ENCODE measurements around the gene ZNF692. TPM values are rescaled to one million over a fixed set of nuclear protein-coding genes. Genes with fewer than 3 reads are reported as not detected.
A peak's percentile ranks its signal among the peaks of the same experiment; 100 is the strongest.
"Not testable (repeated sequence)": the region's sequence is repeated elsewhere in the genome, so short reads cannot be mapped to it uniquely, and the experiment has no call there.

The ZNF692 gene
- polyA plus RNA-seq, 1 donor from 2014 or later, result 17.0 TPM

DNA sequence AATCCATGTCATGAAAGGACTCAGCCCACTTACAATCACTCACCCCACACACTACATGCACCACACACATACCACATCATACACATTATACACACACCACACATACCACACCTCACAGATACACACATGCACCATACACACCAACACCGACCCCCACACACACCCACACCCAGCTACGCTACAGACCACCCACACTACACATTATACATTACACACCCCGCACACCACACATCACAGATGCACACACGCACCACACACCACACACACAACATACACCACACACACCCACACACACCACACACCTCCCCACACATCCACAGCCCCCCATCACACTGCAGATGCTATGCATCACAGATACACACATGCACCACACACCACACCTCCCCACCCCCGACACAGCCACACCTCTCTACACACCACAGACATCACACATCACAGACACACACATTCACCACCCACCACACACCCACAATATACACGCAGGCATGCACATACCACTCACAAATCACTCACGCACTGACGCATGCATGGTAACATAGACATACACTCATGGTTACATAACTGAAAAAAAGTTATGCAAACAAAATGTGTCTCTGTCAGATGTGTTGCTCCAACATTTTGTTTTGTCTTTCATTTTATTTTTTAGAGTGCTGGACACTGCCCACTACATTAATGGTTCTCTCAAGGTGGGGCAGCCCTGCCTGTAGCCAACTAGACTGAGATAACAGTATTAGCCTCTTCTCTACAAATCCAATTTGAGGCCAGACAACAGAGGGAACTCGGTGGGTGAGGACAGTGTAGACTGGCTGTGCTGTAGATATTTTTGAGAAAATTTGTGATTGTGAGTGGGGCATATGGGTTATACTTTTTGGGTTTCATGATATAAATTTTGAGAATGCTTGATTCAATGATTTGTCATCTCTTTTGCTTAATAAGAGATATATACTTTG lies 31.9 kb upstream of the ZNF692 start:
- H3K9me3 Mint-ChIP-seq, result no peaks in the 10 kb centered on the region
- no peak overlapping the region for H3K4me3 Mint-ChIP-seq
- H3K27me3 Mint-ChIP-seq, result peaks cover 4% of the 10 kb centered on the region
- no peaks in the 10 kb centered on the region for H3K36me3 Mint-ChIP-seq
- peaks cover 8 to 12% (median 11%) of the 10 kb centered on the region in 3 donors for H3K4me1 Mint-ChIP-seq
- no peak overlapping the region for H3K27ac Mint-ChIP-seq

GRCh38 chr1:248889914-248890243 lies 31.0 kb upstream of the ZNF692 start:
- H3K9me3 Mint-ChIP-seq, H3K27ac Mint-ChIP-seq, H3K36me3 Mint-ChIP-seq, H3K27me3 Mint-ChIP-seq, H3K4me3 Mint-ChIP-seq: not testable (repeated sequence)
- H3K4me1 Mint-ChIP-seq, result peaks cover 17 to 20% (median 17%) of the 10 kb centered on the region in 3 donors

- no peaks in the 10 kb centered on the region for H3K9me3 Mint-ChIP-seq
Observed at GRCh38 chr1:248886237-248886895, 27.5 kb upstream of the ZNF692 start.

DNA sequence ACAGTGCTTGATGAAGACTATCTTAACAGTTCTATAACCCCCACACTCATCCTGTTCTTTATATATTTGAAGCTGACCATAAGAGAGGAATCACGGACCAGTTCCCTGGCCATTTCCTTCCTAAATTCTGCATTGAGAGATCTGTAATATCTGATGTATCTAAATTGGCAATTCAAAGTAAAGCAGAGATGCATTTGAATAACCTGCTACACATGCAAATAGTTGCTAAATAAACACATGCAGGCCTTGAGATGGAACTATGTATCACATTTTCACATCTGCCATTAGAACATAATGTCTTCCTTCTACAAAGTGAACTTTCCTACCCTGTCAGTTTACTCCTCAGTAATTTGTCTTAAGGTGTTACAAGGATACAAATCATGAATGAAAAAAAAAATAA lies 26.8 kb upstream of the ZNF692 start:
- peak overlapping the region in 2 of 4 donors; percentile 51 to 65 for H3K4me3 Mint-ChIP-seq
- H3K36me3 Mint-ChIP-seq, result no peaks in the 10 kb centered on the region
- no peaks in the 10 kb centered on the region for H3K9me3 Mint-ChIP-seq
- no peaks in the 10 kb centered on the region for H3K27me3 Mint-ChIP-seq
- peak overlapping the region in 2 of 3 donors; percentile 9 to 11 for H3K27ac Mint-ChIP-seq
- peaks cover 20 to 27% (median 23%) of the 10 kb centered on the region in 3 donors for H3K4me1 Mint-ChIP-seq

More at GRCh38 chr1:248886237-248886895, 27.5 kb upstream of the ZNF692 start:
- Mint-ChIP-seq H3K4me1 (peaks cover 20 to 27% (median 23%) of the 10 kb centered on the region in 3 donors), H3K4me3 (peak overlapping the region in 2 of 4 donors; percentile 64 to 65), H3K36me3 (no peaks in the 10 kb centered on the region), H3K27me3 (no peaks in the 10 kb centered on the region), H3K27ac (peak overlapping the region in 1 of 3 donors; percentile 11)

GRCh38 chr1:248884632-248885295 lies 25.9 kb upstream of the ZNF692 start:
- Mint-ChIP-seq H3K27ac (no peak overlapping the region), H3K27me3 (no peaks in the 10 kb centered on the region), H3K36me3 (no peaks in the 10 kb centered on the region), H3K4me3 (peak overlapping the region in 1 of 4 donors; percentile 51), H3K4me1 (peaks cover 20 to 27% (median 23%) of the 10 kb centered on the region in 3 donors), H3K9me3 (no peaks in the 10 kb centered on the region)

DNA sequence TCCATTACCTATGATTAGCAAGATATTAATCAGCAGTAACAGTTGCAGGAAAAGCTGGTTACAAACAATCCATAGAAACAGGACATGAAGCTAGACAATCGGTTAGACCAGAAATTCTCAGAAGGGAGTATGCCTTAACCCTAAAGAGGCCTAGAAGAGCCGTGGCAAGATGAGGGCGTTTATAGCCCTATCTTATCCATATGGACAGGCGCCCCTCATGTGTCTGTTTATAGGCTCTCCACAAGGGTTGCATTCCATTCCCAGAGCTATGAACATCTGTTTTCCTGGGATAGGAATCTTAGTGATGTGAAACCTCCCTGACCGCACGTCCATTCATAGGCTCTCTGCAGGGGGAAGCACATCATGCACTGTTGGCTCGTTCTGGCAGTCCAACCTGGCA lies 23.5 kb upstream of the ZNF692 start:
- not testable (repeated sequence) for H3K4me3 Mint-ChIP-seq, H3K36me3 Mint-ChIP-seq, H3K27ac Mint-ChIP-seq, H3K9me3 Mint-ChIP-seq, H3K27me3 Mint-ChIP-seq
- H3K4me1 Mint-ChIP-seq, result peaks cover 20 to 27% (median 23%) of the 10 kb centered on the region in 3 donors

DNA sequence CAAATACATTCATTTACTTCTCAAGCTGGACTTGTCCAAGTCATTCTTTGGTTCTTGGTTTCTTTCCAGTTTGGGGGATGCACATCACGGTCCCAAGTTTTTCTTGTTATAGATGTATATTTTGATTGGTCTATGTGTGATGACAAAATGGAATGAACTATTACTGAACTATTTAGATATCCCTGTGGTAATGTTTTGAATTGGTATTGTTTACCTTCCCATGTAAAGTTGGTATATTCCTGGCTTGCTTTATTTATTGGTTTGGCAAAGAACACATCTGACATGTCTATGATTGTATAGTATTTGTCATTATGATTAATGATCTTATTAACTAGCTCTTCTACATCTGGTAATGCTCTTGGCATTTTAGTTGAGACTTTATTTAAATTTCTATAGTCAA lies 22.4 kb upstream of the ZNF692 start:
- Mint-ChIP-seq H3K27me3 (no peaks in the 10 kb centered on the region), H3K9me3 (no peaks in the 10 kb centered on the region), H3K27ac (no peak overlapping the region), H3K4me3 (no peak overlapping the region), H3K4me1 (peaks cover 15 to 34% (median 18%) of the 10 kb centered on the region in 3 donors), H3K36me3 (no peaks in the 10 kb centered on the region)

DNA sequence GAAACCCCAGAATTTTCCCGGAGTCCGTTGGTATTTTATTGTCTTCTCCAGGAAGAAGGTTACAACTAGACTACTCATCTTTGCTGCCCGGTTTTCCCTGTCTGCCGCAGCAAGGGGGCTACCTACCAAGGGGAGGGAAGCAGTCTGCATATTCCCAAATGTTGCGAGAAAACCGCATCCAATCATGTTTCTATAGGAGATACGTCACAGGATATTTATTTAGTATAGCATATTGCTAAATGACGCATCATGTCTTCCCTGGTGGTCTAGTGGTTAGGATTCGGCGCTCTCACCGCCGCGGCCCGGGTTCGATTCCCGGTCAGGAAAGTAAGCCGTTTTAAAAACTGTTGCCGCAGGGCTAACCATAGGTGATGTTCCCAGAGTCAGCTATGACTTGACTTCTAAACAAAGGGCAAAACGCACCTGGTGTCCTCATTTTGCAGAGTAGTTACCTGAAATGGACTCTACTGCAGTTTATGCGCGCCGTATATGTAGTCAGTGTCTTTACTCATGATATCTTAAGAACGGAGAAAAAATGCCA lies 15.2 kb upstream of the ZNF692 start:
- peak overlapping the region; percentile 99 to 100 (median 99) for H3K27ac Mint-ChIP-seq

GRCh38 chr1:248873409-248873992 lies 14.6 kb upstream of the ZNF692 start:
- peak overlapping the region; percentile 99 to 100 (median 99) for H3K27ac Mint-ChIP-seq
- peak overlapping the region; percentile 91 to 100 (median 96) for H3K4me3 Mint-ChIP-seq
- peaks cover 12 to 32% (median 20%) of the 10 kb centered on the region in 3 donors for H3K4me1 Mint-ChIP-seq
- H3K36me3 Mint-ChIP-seq, result no peaks in the 10 kb centered on the region
- peaks cover 5% of the 10 kb centered on the region for H3K27me3 Mint-ChIP-seq
- H3K9me3 Mint-ChIP-seq, result peaks cover 0 to 5% (median 0%) of the 10 kb centered on the region in 3 donors

More for the DNA sequence above, 15.2 kb upstream of the ZNF692 start:
- Mint-ChIP-seq H3K4me3 (peak overlapping the region; percentile 91 to 100 (median 96)), H3K36me3 (no peaks in the 10 kb centered on the region), H3K27me3 (peaks cover 5% of the 10 kb centered on the region), H3K9me3 (peaks cover 0 to 5% (median 0%) of the 10 kb centered on the region in 3 donors), H3K4me1 (peaks cover 12 to 32% (median 20%) of the 10 kb centered on the region in 3 donors)

DNA sequence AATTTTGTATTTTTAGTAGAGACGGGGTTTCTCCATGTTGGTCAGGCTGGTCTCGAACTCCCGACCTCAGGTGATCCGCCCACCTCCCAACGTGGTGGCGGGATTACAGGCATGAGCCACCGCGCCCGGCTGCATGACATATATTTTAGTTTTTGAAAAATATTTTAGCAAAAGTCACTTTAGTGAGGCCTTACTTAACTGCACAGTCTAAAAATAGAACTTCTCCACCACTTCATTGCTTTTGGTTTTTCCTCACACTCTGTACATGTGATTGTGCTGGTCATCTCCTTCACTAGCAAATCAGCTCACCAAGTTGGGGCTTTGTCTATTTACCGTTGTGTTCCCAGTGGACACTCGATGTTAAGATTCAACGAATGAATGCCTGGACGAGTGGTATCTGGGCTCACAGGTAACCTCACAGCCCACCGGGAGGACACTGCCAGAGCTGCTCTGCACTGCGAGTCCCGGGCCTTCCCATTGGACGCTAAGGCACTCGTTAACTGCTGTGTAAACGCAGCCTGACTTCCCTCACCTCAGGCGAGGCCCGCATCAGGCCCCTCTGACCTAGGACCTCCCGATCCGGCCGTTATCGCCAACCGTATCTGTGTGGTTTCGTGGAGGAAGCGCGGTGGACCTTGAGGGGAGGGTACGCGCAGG lies 14.0 kb upstream of the ZNF692 start:
- Mint-ChIP-seq H3K9me3 (peaks cover 0 to 5% (median 0%) of the 10 kb centered on the region in 3 donors), H3K27ac (peak overlapping the region; percentile 99 to 100 (median 99)), H3K4me3 (peak overlapping the region; percentile 91 to 100 (median 96)), H3K4me1 (peaks cover 12 to 32% (median 20%) of the 10 kb centered on the region in 3 donors), H3K27me3 (peaks cover 5% of the 10 kb centered on the region), H3K36me3 (no peaks in the 10 kb centered on the region)

- peaks cover 12 to 29% (median 20%) of the 10 kb centered on the region in 3 donors for H3K4me1 Mint-ChIP-seq
- peak overlapping the region in 3 of 4 donors; percentile 50 to 76 (median 54) for H3K4me3 Mint-ChIP-seq
Observed at GRCh38 chr1:248871837-248872401, 13.0 kb upstream of the ZNF692 start.

GRCh38 chr1:248862998-248863881 lies 4.4 kb upstream of the ZNF692 start:
- peaks cover 30 to 37% (median 30%) of the 10 kb centered on the region in 3 donors for H3K4me1 Mint-ChIP-seq
- no peaks in the 10 kb centered on the region for H3K27me3 Mint-ChIP-seq
- peak overlapping the region; percentile 85 to 95 (median 91) for H3K4me3 Mint-ChIP-seq
- no peaks in the 10 kb centered on the region for H3K36me3 Mint-ChIP-seq
- H3K27ac Mint-ChIP-seq, result peak overlapping the region; percentile 73 to 93 (median 80)
- no peaks in the 10 kb centered on the region for H3K9me3 Mint-ChIP-seq

More at GRCh38 chr1:248871837-248872401, 13.0 kb upstream of the ZNF692 start:
- Mint-ChIP-seq H3K9me3 (peaks cover 0 to 5% (median 0%) of the 10 kb centered on the region in 3 donors), H3K27me3 (peaks cover 5% of the 10 kb centered on the region), H3K36me3 (no peaks in the 10 kb centered on the region), H3K27ac (peak overlapping the region in 1 of 3 donors; percentile 76)

DNA sequence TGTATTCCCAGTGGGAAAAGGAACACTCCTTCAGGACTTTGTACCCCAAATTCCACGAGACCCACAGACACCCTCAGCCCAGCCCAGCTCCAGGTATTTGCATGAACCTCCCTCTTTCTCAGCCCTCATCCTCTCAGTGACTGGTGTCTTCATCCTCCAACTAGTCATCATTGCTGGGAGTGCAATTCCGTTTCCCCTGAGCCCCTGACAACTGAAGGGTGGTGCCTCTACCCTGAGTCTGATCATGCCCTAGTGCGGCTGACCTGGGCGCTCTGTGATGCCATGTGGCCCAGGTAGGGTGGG lies 3.8 kb upstream of the ZNF692 start:
- peaks cover 32 to 40% (median 32%) of the 10 kb centered on the region in 3 donors for H3K4me1 Mint-ChIP-seq
- H3K4me3 Mint-ChIP-seq, result peak overlapping the region; percentile 85 to 93 (median 91)
- H3K27me3 Mint-ChIP-seq, result no peaks in the 10 kb centered on the region
- no peaks in the 10 kb centered on the region for H3K36me3 Mint-ChIP-seq
- peak overlapping the region; percentile 73 to 93 (median 80) for H3K27ac Mint-ChIP-seq
- H3K9me3 Mint-ChIP-seq, result no peaks in the 10 kb centered on the region

Measured in IgD-negative memory B cell (primary cell).